ENCODE results near the gene SIAE. TPM values are rescaled to one million over a fixed set of nuclear protein-coding genes. Genes with fewer than 3 reads are reported as not detected.

SIAE gene
- total and polyA plus RNA-seq, 2 of the 4 experiments (the other 2 are of a cell fraction) = 4.7 to 12.0 TPM

GRCh38 chr11:124608147-124608546 lies 65.4 kb downstream of the SIAE start:
- H3K27ac ChIP-seq (ENCODE audit: insufficient read depth, low read length) = no peak overlapping the region
- no peak for ATAC-seq (ENCODE audit: low read depth)
- POLR2A ChIA-PET (ENCODE audit: unreplicated experiment) = no interaction called here

More at GRCh38 chr11:124608147-124608546, 65.4 kb downstream of the SIAE start:
- no peak overlapping the region for H3K56ac ChIP-seq (ENCODE audit: extremely low read depth, insufficient read depth, low read length)
- in situ Hi-C loops (cut with MboI; ENCODE audit: low sequenced_read_pairs) = no loop called here
- H2AFZ ChIP-seq (replicated peaks; ENCODE audit: low read length, poor library complexity) = no peak overlapping the region
- H4K8ac ChIP-seq (ENCODE audit: low read depth in 2 of 2, low read length in 2 of 2) = no peak overlapping the region
- no peak overlapping the region for H2BK120ac ChIP-seq (ENCODE audit: low read depth, low read length)
- intact Hi-C loops (cut with micrococcal nuclease) = no loop called here
- H3K4me3 ChIP-seq (ENCODE audit: insufficient read depth, low read depth, low read length) = no peak overlapping the region
- H3K9me3 ChIP-seq (ENCODE audit: control insufficient read depth, insufficient read depth, low read length) = no peaks in the 10 kb centered on the region
- TF ChIP-seq RCOR1 (IDR thresholded peaks at IDR 0.05; ENCODE audit: insufficient replicate concordance, low read length) = no peak
- TF ChIP-seq RFX5 (IDR thresholded peaks at IDR 0.05; ENCODE audit: low read depth, low read length) = no peak
- TF ChIP-seq MAFK (IDR thresholded peaks at IDR 0.05; ENCODE audit: low read depth, low read length) = peak; percentile 99
- TF ChIP-seq MXI1 (IDR thresholded peaks at IDR 0.05; ENCODE audit: borderline replicate concordance, low read depth, low read length) = no peak
- H4K5ac ChIP-seq (ENCODE audit: low read depth, low read length) = no peak overlapping the region
- H3K27me3 ChIP-seq (ENCODE audit: control insufficient read depth, insufficient read depth, low read length) = no peaks in the 10 kb centered on the region; the same call in 1 of the 2 replicates
- H4K91ac ChIP-seq (ENCODE audit: insufficient read depth, low read depth, low read length) = no peak overlapping the region
- H3K14ac ChIP-seq (replicated peaks; ENCODE audit: low read depth, low read length) = no peak overlapping the region
- H4K20me1 ChIP-seq (ENCODE audit: insufficient read depth, low read length) = no peaks in the 10 kb centered on the region
- no peak for DNase-seq
- no peak overlapping the region for H3K18ac ChIP-seq (ENCODE audit: low read depth, low read length)
- no peaks in the 10 kb centered on the region for H3K79me1 ChIP-seq (ENCODE audit: low read depth in 1 of 2, low read length in 2 of 2)
- H3K4me2 ChIP-seq (ENCODE audit: low read depth, low read length) = no peak overlapping the region
- CTCF ChIA-PET = interaction anchor here (0.6 to 0.7 kb wide), 2 partner anchors 22 to 1086 kb away, joined by 3 to 5 read pairs; no protein-coding TSS in a partner anchor
- H3K4ac ChIP-seq (ENCODE audit: low read depth, low read length) = no peak overlapping the region
- H3K9ac ChIP-seq (ENCODE audit: low read depth, low read length) = no peak overlapping the region
- no peak overlapping the region for H2AK9ac ChIP-seq (replicated peaks; ENCODE audit: low read depth, low read length, poor library complexity)
- no peaks in the 10 kb centered on the region for H3K36me3 ChIP-seq (ENCODE audit: control insufficient read depth, insufficient read depth, low read length)
- no peak overlapping the region for H2BK5ac ChIP-seq (ENCODE audit: low read depth, low read length, poor library complexity, severe bottlenecking)
- no peak overlapping the region for H3K23ac ChIP-seq (ENCODE audit: low read depth, low read length)
- no peak overlapping the region for H2AK5ac ChIP-seq (ENCODE audit: low read depth, low read length)
- BruUV-seq (replicated peaks) = no TSS peak
- no peaks in the 10 kb centered on the region for H3K9me1 ChIP-seq (ENCODE audit: insufficient read depth, low read length)
- dilution Hi-C loops (cut with HindIII; ENCODE audit: low sequenced_read_pairs, unreplicated experiment) = no loop called here
- no peak overlapping the region for H2BK15ac ChIP-seq (ENCODE audit: low read depth, low read length)
- H2BK20ac ChIP-seq (ENCODE audit: low read depth, low read length) = no peak overlapping the region
- H3K4me1 ChIP-seq (ENCODE audit: control insufficient read depth, insufficient read depth, low read length) = no peaks in the 10 kb centered on the region
